ENCODE data around the gene DNAJC5.

- no peak for TF ChIP-seq GATA2 (IDR thresholded peaks at IDR 0.05; ENCODE audit: low read depth, low read length)
- TF ChIP-seq GATA3 (IDR thresholded peaks at IDR 0.05; ENCODE audit: low read depth, low read length): no peak
Observed at GRCh38 chr20:63932606-63933160, 37.8 kb downstream of the DNAJC5 start.
